ENCODE measurements around the gene CHST1.

The CHST1 gene

GRCh38 chr11:45702511-45702910, 37.1 kb upstream of the CHST1 start:
- H3K36me3 ChIP-seq, result no peaks in the 10 kb centered on the region
- H3K4me3 ChIP-seq (ENCODE audit: low read depth, low read length), result no peak overlapping the region
- DNase-seq, result no peak
- no peaks in the 10 kb centered on the region for H3K9me3 ChIP-seq
- H3K4me1 ChIP-seq, result no peaks in the 10 kb centered on the region
- TF ChIP-seq CTCF (IDR thresholded peaks at IDR 0.05; ENCODE audit: low read depth, low read length), result no peak
- no peaks in the 10 kb centered on the region for H3K27me3 ChIP-seq

- H3K4me1 ChIP-seq, result no peaks in the 10 kb centered on the region
- H3K27me3 ChIP-seq, result no peaks in the 10 kb centered on the region
- H3K4me3 ChIP-seq (ENCODE audit: low read depth, low read length), result no peak overlapping the region
- no peaks in the 10 kb centered on the region for H3K36me3 ChIP-seq
- no peak for TF ChIP-seq CTCF (IDR thresholded peaks at IDR 0.05; ENCODE audit: low read depth, low read length)
- no peaks in the 10 kb centered on the region for H3K9me3 ChIP-seq
- no peak for DNase-seq
Measured at GRCh38 chr11:45698777-45699497, 33.5 kb upstream of the CHST1 start.

- DNase-seq, result no peak
- Histone ChIP-seq H3K9me3 (no peaks in the 10 kb centered on the region), H3K4me1 (peaks cover 5% of the 10 kb centered on the region), H3K36me3 (no peaks in the 10 kb centered on the region), H3K27me3 (no peaks in the 10 kb centered on the region), H3K4me3 (ENCODE audit: low read depth, low read length) (no peak overlapping the region)
- TF ChIP-seq CTCF (IDR thresholded peaks at IDR 0.05; ENCODE audit: low read depth, low read length), result no peak
Measured at GRCh38 chr11:45692808-45693453, 27.5 kb upstream of the CHST1 start.

- H3K4me3 ChIP-seq (ENCODE audit: low read depth, low read length), result no peak overlapping the region
- H3K36me3 ChIP-seq, result no peaks in the 10 kb centered on the region
- H3K4me1 ChIP-seq, result peaks cover 8% of the 10 kb centered on the region
- peak; percentile 70 for DNase-seq
- no peak for TF ChIP-seq CTCF (IDR thresholded peaks at IDR 0.05; ENCODE audit: low read depth, low read length)
- no peaks in the 10 kb centered on the region for H3K27me3 ChIP-seq
- H3K9me3 ChIP-seq, result no peaks in the 10 kb centered on the region
Measured at GRCh38 chr11:45688472-45689033, 23.1 kb upstream of the CHST1 start.

GRCh38 chr11:45687836-45688235, 22.4 kb upstream of the CHST1 start:
- Histone ChIP-seq H3K9me3 (no peaks in the 10 kb centered on the region), H3K4me1 (peaks cover 8% of the 10 kb centered on the region), H3K36me3 (no peaks in the 10 kb centered on the region), H3K27me3 (no peaks in the 10 kb centered on the region), H3K4me3 (ENCODE audit: low read depth, low read length) (no peak overlapping the region)
- TF ChIP-seq CTCF (IDR thresholded peaks at IDR 0.05; ENCODE audit: low read depth, low read length), result no peak
- no peak for DNase-seq

All from BE2C (cell line).